A549 (cell line): ENCODE results near the gene SLC3A2.

Experiments used
- ATOH8 ChIP-seq: fragments of 250-450 bp; sonication (Bioruptor Pico); IDR thresholded peaks from 2 replicates; pipeline ENCODE4 v1.5.0; 2020; ENCODE audit warnings: low read depth, mild to moderate bottlenecking, moderate library complexity
- BHLHE40 ChIP-seq: IDR thresholded peaks from 2 replicates; pipeline ENCODE4 v1.6.1; 2012; ENCODE audit warnings: low read depth, low read length, inconsistent platforms
- CBX8 ChIP-seq: fragments of 200-600 bp; sonication (generic); IDR thresholded peaks from 2 replicates; pipeline ENCODE4 v1.6.1; 2016
- EHMT2 ChIP-seq: fragments of 200-600 bp; sonication (generic); IDR thresholded peaks from 2 replicates; pipeline ENCODE4 v1.6.1; 2016; ENCODE audit warnings: antibody characterized with exemption, low read depth, mild to moderate bottlenecking, moderate library complexity
- ELK1 ChIP-seq: fragments of 150-350 bp; IDR thresholded peaks from 2 replicates; pipeline ENCODE4 v1.6.1; 2014; ENCODE audit warnings: low read depth, mild to moderate bottlenecking, low read length
- HOXA7 ChIP-seq: fragments of 250-450 bp; sonication (Bioruptor Pico); IDR thresholded peaks from 2 replicates; pipeline ENCODE4 v1.5.0; 2020; ENCODE audit warnings: mild to moderate bottlenecking, moderate library complexity
- JUN ChIP-seq, 2 experiments: fragments of >200 bp; sonication (Bioruptor Twin); formaldehyde crosslinking; IDR thresholded peaks; 2 replicates in 1 of 2; 3 replicates in 1 of 2; pipeline ENCODE4 v1.6.1; 2016 to 2017
- JUNB ChIP-seq: fragments of >200 bp; sonication (Bioruptor Twin); formaldehyde crosslinking; IDR thresholded peaks from 2 replicates; pipeline ENCODE4 v1.6.1; 2016
- MAFK ChIP-seq: fragments of 450-650 bp; IDR thresholded peaks from 2 replicates; pipeline ENCODE4 v1.6.1; 2014; ENCODE audit not compliant: partially characterized antibody
- PHF8 ChIP-seq: fragments of 200-600 bp; sonication (generic); IDR thresholded peaks from 2 replicates; pipeline ENCODE4 v1.6.1; 2016; ENCODE audit warnings: low read depth, mild to moderate bottlenecking, antibody characterized with exemption, moderate library complexity, borderline replicate concordance
- POLR2A ChIP-seq: IDR thresholded peaks from 2 replicates; pipeline ENCODE4 v1.6.1; 2012; ENCODE audit warnings: mild to moderate bottlenecking, low read length
- REST ChIP-seq: fragments of 200-600 bp; sonication (generic); IDR thresholded peaks from 2 replicates; pipeline ENCODE4 v1.6.1; 2016; ENCODE audit warnings: antibody characterized with exemption, mild to moderate bottlenecking, moderate library complexity
- TF ChIP-seq, protein P1 (sequence below): fragments of >200 bp; sonication (Bioruptor Twin); formaldehyde crosslinking; IDR thresholded peaks from 3 replicates; pipeline ENCODE4 v1.5.1; 2016
- TF ChIP-seq, protein P2 (sequence below): IDR thresholded peaks from 2 replicates; pipeline ENCODE4 v1.6.1; 2012

- TF ChIP-seq, protein P1, sequence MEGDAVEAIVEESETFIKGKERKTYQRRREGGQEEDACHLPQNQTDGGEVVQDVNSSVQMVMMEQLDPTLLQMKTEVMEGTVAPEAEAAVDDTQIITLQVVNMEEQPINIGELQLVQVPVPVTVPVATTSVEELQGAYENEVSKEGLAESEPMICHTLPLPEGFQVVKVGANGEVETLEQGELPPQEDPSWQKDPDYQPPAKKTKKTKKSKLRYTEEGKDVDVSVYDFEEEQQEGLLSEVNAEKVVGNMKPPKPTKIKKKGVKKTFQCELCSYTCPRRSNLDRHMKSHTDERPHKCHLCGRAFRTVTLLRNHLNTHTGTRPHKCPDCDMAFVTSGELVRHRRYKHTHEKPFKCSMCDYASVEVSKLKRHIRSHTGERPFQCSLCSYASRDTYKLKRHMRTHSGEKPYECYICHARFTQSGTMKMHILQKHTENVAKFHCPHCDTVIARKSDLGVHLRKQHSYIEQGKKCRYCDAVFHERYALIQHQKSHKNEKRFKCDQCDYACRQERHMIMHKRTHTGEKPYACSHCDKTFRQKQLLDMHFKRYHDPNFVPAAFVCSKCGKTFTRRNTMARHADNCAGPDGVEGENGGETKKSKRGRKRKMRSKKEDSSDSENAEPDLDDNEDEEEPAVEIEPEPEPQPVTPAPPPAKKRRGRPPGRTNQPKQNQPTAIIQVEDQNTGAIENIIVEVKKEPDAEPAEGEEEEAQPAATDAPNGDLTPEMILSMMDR, result no peak
- TF ChIP-seq JUNB (no peak), BHLHE40 (no peak), JUN (IDR thresholded peaks at IDR 0.05) (no peak), POLR2A (no peak), REST (no peak), MAFK (no peak), ELK1 (no peak), EHMT2 (no peak), CBX8 (no peak), PHF8 (no peak), HOXA7 (CRISPR knock-in tag) (no peak), ATOH8 (CRISPR knock-in tag) (no peak)
- TF ChIP-seq, protein P2, sequence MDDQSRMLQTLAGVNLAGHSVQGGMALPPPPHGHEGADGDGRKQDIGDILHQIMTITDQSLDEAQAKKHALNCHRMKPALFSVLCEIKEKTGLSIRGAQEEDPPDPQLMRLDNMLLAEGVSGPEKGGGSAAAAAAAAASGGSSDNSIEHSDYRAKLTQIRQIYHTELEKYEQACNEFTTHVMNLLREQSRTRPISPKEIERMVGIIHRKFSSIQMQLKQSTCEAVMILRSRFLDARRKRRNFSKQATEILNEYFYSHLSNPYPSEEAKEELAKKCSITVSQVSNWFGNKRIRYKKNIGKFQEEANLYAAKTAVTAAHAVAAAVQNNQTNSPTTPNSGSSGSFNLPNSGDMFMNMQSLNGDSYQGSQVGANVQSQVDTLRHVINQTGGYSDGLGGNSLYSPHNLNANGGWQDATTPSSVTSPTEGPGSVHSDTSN, result no peak
These were observed 52.6 kb downstream of the SLC3A2 start for GRCh38 chr11:62933285-62933684.
